Measurements from ENCODE around the gene ITGB5.
"Not testable (repeated sequence)": the region's sequence is repeated elsewhere in the genome, so short reads cannot be mapped to it uniquely, and the experiment has no call there.

Gene ITGB5

GRCh38 chr3:124786511-124787241, 100.5 kb downstream of the ITGB5 start:
- peak; percentile 68 for DNase-seq (ENCODE audit: low spot score)

- DNase-seq (ENCODE audit: low spot score) = no peak
Measured at GRCh38 chr3:124785973-124786372, 101.2 kb downstream of the ITGB5 start.

DNA sequence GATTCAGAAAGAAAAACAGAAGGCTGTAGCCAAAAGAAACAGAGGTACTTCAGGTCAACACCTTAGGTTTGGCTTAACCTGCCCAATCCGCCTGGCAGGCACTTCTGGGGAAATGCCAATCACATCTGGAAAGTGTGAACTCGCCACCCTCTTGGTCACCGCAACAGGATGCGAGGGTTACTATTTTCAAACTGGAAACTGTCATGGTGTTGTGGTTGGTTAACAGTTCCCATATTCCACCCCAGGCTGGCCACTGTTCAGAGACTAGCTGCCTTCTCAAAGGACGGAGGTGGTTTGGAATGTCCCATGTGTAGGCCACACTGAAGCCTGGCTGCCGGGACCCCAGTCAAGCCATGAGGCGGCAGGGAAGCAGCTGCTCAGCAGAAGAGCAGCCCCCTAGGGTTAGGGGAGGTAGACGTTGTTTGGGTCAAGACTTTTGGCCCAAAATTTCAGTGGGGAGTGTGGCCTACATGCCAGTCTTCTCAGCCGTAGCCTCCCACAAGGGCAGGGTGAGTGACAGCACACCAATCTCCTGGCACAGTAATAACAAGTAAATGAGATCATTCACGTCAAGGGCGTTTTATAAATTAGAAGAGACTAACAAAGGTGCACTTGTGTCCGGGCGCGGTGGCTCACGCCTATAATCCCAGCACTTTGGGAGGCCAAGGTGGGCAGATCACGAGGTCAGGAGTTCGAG, 102.3 kb downstream of the ITGB5 start:
- no peak for DNase-seq (ENCODE audit: low spot score)

- no peak for DNase-seq (ENCODE audit: low spot score)
Measured at GRCh38 chr3:124783696-124784095, 103.5 kb downstream of the ITGB5 start.

GRCh38 chr3:124782377-124782712, 104.8 kb downstream of the ITGB5 start:
- not testable (repeated sequence) for DNase-seq (ENCODE audit: low spot score)

GRCh38 chr3:124781476-124782376, 105.4 kb downstream of the ITGB5 start:
- no peak for DNase-seq (ENCODE audit: low spot score)

DNA sequence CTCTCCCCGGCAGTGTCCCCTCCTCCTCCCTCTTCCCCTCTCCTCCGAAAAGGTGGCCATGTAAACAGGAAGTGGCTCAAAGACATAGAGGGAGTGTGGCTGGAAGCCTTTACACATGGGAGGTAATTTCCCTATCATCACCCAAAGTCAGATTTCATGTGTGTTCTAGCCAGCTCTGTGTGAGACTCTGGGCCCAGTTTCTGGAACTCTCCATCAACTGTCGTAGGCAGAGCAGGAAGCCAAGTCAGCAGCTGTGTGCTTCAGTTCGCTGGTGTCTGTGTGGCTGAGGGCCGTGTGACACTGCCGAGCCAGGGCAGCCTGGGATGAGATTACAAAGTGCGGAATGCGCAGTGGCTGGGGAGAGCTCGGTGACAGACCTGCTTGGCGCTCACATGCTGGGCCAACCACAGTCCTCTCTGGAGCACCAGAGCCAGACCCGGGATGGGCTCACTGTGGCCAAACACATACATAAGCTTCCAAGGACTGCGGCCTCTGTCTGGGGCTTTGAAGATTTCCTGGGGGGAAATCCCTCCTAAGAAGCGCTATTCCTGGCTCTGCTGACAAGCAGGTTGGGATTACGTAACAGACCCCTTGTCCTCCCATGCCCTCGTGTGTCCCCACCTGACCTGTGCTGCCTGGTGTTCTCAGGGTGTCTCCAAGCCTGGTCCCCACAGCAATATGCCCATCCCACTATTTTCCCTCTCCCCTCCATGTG, 106.2 kb downstream of the ITGB5 start:
- DNase-seq (ENCODE audit: low spot score) = no peak

GRCh38 chr3:124780356-124780755, 106.8 kb downstream of the ITGB5 start:
- no peak for DNase-seq (ENCODE audit: low spot score)

DNA sequence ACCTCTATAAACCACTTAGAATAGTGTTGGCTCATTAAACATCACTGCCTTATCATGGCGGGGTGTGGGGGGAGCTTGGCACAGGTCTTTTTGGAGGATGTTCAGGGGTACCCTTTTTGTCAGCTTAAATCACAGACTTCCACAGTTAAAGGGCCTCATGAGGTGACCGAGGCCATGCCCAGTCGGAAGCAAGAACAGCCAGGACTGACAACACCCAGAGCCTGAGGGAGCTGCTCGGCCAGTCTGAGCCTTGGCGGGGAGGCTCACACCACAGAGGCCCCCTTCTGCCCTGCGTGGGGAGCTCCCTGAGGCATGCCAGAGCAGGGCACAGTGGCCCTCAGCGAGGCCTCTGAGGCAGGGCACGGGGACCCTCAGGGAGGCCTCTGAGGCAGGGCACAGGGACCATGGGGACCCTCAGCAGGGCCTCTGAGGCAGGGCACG, 107.4 kb downstream of the ITGB5 start:
- no peak for DNase-seq (ENCODE audit: low spot score)

- DNase-seq (ENCODE audit: low spot score) = no peak
Measured at GRCh38 chr3:124779116-124779515, 108.0 kb downstream of the ITGB5 start.

GRCh38 chr3:124777762-124778470, 109.2 kb downstream of the ITGB5 start:
- no peak for DNase-seq (ENCODE audit: low spot score)

GRCh38 chr3:124776856-124777255, 110.3 kb downstream of the ITGB5 start:
- no peak for DNase-seq (ENCODE audit: low spot score)

- DNase-seq (ENCODE audit: low spot score) = no peak
Measured at GRCh38 chr3:124775877-124776276, 111.3 kb downstream of the ITGB5 start.

GRCh38 chr3:124774841-124775402, 112.2 kb downstream of the ITGB5 start:
- no peak for DNase-seq (ENCODE audit: low spot score)

GRCh38 chr3:124774327-124774718, 112.8 kb downstream of the ITGB5 start:
- DNase-seq (ENCODE audit: low spot score) = peak; percentile 38

- no peak for DNase-seq (ENCODE audit: low spot score)
Measured at GRCh38 chr3:124773351-124774326, 113.5 kb downstream of the ITGB5 start.

- DNase-seq (ENCODE audit: low spot score) = no peak
Measured at GRCh38 chr3:124772081-124772831, 114.9 kb downstream of the ITGB5 start.

- no peak for DNase-seq (ENCODE audit: low spot score)
Measured at GRCh38 chr3:124771083-124771445, 116.1 kb downstream of the ITGB5 start.

All from SW480 (cell line).